Type B pancreatic cell (in vitro differentiated cells): Measurements from ENCODE around the gene NOL4L. TPM values are rescaled to one million over a fixed set of nuclear protein-coding genes. Genes with fewer than 3 reads are reported as not detected.

ENCODE experiments used
- DNase-seq: peaks from one replicate; pipeline ENCODE4 v3.0.0; 2021; ENCODE audit warnings: mixed read lengths; ENCODE audit not compliant: unreplicated experiment; ENCODE audit errors: extremely low spot score
- H3K27ac Mint-ChIP-seq: 2 replicates; pipeline ENCODE4 v1.8.0; 2021; ENCODE audit warnings: mild to moderate bottlenecking, mixed read lengths
- H3K27me3 Mint-ChIP-seq: 2 replicates; pipeline ENCODE4 v1.8.0; 2021; ENCODE audit warnings: mixed read lengths
- H3K36me3 Mint-ChIP-seq: 2 replicates; pipeline ENCODE4 v1.8.0; 2021; ENCODE audit warnings: mixed read lengths
- H3K4me1 Mint-ChIP-seq: one replicate; pipeline ENCODE4 v1.8.0; 2021; ENCODE audit warnings: mixed read lengths; ENCODE audit not compliant: unreplicated experiment
- H3K4me3 Mint-ChIP-seq: 2 replicates; pipeline ENCODE4 v1.8.0; 2021; ENCODE audit warnings: mild to moderate bottlenecking, mixed read lengths
- H3K9me3 Mint-ChIP-seq: 2 replicates; pipeline ENCODE4 v1.8.0; 2021; ENCODE audit warnings: mixed read lengths
- total RNA-seq: library from RNA; stranded (reverse); gene quantifications from 2 replicates; pipeline ENCODE4 v1.2.1, GENCODE V29; 2021; ENCODE audit warnings: low replicate concordance
- TF ChIP-seq, protein P1 (sequence below): fragments of 200-600 bp; sonication (generic); conservative IDR thresholded peaks from 2 replicates; pipeline ENCODE4 v1.5.0; 2021; ENCODE audit warnings: antibody characterized with exemption, mild to moderate bottlenecking

Gene NOL4L
- total RNA-seq, 1 donor from 2014 or later: 44.5 TPM

DNA sequence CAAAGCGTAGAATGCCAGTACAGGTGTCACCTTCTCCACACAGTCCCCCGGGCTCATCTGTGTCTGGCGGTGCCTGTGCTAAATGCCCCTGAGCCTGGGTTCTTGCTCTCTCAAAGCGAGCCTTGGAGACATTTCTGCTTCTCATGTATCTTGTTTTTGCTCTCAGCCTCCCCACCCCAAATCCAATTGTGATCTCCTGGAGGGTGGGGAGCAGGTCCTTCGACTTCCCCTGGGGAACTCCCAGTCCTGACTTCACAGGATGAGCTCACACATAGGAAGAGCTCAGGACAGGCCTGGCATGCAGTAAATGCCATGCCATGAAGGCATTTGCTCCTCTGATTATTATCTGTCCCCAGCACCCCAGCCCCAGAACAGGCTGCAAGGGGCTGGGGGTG lies 58.1 kb downstream of the NOL4L start:
- peaks cover 46% of the 10 kb centered on the region for H3K4me1 Mint-ChIP-seq
- peak overlapping the region; percentile 5 for H3K27ac Mint-ChIP-seq
- peaks cover 28% of the 10 kb centered on the region for H3K27me3 Mint-ChIP-seq
- DNase-seq: no peak
- H3K36me3 Mint-ChIP-seq: no peaks in the 10 kb centered on the region
- no peaks in the 10 kb centered on the region for H3K9me3 Mint-ChIP-seq
- TF ChIP-seq, protein P1, sequence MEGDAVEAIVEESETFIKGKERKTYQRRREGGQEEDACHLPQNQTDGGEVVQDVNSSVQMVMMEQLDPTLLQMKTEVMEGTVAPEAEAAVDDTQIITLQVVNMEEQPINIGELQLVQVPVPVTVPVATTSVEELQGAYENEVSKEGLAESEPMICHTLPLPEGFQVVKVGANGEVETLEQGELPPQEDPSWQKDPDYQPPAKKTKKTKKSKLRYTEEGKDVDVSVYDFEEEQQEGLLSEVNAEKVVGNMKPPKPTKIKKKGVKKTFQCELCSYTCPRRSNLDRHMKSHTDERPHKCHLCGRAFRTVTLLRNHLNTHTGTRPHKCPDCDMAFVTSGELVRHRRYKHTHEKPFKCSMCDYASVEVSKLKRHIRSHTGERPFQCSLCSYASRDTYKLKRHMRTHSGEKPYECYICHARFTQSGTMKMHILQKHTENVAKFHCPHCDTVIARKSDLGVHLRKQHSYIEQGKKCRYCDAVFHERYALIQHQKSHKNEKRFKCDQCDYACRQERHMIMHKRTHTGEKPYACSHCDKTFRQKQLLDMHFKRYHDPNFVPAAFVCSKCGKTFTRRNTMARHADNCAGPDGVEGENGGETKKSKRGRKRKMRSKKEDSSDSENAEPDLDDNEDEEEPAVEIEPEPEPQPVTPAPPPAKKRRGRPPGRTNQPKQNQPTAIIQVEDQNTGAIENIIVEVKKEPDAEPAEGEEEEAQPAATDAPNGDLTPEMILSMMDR: no peak
- no peak overlapping the region for H3K4me3 Mint-ChIP-seq

DNA sequence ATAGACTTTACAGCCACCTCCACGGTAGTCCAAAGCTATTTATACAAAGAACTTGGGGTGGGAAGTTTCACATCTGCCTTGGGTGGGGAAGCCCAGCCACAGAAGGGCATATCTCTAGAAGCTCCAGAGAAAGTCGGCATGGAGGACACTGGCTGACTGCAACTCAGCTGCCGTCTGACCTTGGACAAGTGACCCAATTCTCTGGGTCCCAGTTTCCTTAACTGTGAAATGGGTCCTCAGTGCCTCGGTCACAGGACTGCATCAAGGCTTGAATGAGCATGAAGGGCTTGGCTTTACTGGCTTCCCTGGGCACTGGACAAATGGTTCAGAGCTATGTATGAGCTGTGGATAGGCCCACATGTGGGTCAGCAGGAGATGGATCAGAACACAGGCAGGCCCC lies 58.6 kb downstream of the NOL4L start:
- Mint-ChIP-seq H3K27me3 (peaks cover 28% of the 10 kb centered on the region), H3K9me3 (no peaks in the 10 kb centered on the region), H3K36me3 (no peaks in the 10 kb centered on the region), H3K4me1 (peaks cover 51% of the 10 kb centered on the region), H3K4me3 (no peak overlapping the region), H3K27ac (no peak overlapping the region)
- DNase-seq: no peak
- TF ChIP-seq, protein P1: no peak

DNA sequence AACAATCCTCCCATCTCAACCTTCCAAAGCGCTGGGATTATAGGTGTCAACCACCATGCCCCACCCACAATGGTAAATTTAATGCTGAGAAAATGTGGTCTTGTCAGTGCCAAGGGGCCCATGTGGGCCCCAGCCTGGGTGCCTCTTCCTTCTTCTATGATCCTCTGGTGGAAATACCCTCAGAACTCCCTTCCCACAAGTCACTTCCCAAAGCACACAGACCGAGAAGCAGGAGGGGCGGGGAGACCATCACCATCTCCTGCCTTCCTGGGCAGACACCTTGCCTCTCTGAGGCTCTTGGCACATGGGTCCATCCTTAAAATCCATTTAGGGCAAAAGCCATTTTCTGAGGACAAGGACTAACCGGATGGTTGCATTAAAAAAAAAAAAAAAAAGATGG lies 59.0 kb downstream of the NOL4L start:
- H3K4me1 Mint-ChIP-seq: peaks cover 52% of the 10 kb centered on the region
- H3K27ac Mint-ChIP-seq: no peak overlapping the region
- no peak overlapping the region for H3K4me3 Mint-ChIP-seq
- TF ChIP-seq, protein P1: no peak
- DNase-seq: no peak
- H3K36me3 Mint-ChIP-seq: no peaks in the 10 kb centered on the region
- H3K27me3 Mint-ChIP-seq: peaks cover 28% of the 10 kb centered on the region
- no peaks in the 10 kb centered on the region for H3K9me3 Mint-ChIP-seq

DNA sequence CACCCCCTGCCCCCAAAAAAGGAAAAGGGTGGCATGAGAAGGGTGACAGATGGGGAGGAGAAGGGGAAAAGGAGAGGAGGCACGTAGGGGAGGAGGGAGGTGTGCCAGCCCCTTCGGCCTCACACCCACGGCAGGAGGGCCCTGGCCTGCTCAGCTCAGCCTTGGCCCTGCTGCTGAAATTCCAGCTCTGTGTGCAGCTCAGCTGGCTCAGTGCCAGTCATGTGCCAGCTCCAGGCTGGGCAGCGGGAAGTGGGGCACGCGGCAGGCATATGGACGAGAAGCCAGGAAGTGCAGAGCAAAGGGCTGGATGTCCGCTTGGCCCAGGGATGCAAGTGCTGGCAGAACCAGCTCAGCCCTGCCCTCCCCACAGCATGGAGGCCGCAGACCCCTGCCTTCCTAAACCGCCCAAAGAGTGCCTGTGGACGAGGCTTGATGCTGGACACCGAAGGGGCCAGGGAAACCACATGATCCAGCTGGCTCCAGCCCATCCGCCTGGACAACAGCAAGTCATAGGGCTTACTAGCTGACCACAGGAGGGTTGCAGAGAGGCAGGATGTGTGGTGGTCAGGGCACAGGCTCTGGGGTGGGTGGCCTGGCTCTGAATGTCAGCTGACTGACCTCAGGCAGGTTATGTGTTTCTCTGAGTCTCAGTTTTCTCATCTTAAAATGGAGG lies 60.2 kb downstream of the NOL4L start:
- TF ChIP-seq, protein P1: no peak
- peaks cover 52% of the 10 kb centered on the region for H3K4me1 Mint-ChIP-seq

DNA sequence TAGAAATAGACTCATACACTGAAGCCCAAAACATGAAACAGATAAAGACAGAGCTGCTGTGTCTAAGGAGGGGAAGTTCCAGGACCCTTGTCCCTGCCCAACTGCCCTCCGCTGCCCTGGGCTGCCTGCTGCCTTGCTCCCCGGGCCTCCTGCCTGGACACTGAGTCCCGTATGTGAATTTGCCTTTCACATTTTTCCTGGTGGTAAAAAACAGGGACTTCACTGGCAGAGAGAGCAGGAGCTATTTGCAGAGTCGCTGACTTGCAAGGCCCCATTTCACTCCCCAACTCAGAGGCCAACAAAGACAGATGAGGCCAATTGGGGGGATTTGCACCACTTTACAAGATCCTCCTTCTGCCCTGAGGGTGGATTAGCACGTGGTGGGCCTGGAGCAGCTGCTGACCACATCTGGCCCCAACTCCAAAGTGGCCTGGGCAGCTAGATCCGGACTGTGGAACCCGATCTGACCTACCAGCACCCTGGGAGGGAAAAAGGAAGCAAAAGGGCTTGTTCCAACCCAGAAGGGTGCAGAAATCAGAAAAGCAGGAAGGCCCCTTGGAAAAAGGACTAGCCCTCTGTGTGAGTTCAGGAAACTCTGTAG lies 61.4 kb downstream of the NOL4L start:
- Mint-ChIP-seq H3K27ac (no peak overlapping the region), H3K27me3 (peaks cover 23% of the 10 kb centered on the region), H3K9me3 (no peaks in the 10 kb centered on the region), H3K4me1 (peaks cover 50% of the 10 kb centered on the region), H3K4me3 (no peak overlapping the region), H3K36me3 (no peaks in the 10 kb centered on the region)
- no peak for DNase-seq
- TF ChIP-seq, protein P1: peak; percentile 19

More for the DNA sequence above, 60.2 kb downstream of the NOL4L start:
- Mint-ChIP-seq H3K9me3 (no peaks in the 10 kb centered on the region), H3K27me3 (peaks cover 31% of the 10 kb centered on the region), H3K27ac (no peak overlapping the region), H3K4me3 (no peak overlapping the region), H3K36me3 (no peaks in the 10 kb centered on the region)
- no peak for DNase-seq
